Immature natural killer cell (primary cell): ENCODE data around the gene GNAL. TPM values are rescaled to one million over a fixed set of nuclear protein-coding genes. Genes with fewer than 3 reads are reported as not detected.
A peak's percentile ranks its signal among the peaks of the same experiment; 100 is the strongest.

Source experiments
- DNase-seq, 3 donors: peaks; one replicate each; pipeline ENCODE4 v3.0.0; 2022; ENCODE audit warnings: mixed read lengths in 1 of 3
- H3K27ac Mint-ChIP-seq, 6 donors: one replicate each; pipeline ENCODE4 v1.8.0; 2020; ENCODE audit warnings: mixed read lengths in 6 of 6, mild to moderate bottlenecking in 5 of 6, inconsistent platforms in 4 of 6, moderate library complexity in 3 of 6
- H3K27me3 Mint-ChIP-seq, 3 donors: one replicate each; pipeline ENCODE4 v1.8.0; 2020 to 2021; ENCODE audit warnings: low read depth in 3 of 3, mild to moderate bottlenecking in 3 of 3, mixed read lengths in 3 of 3, moderate library complexity in 3 of 3, inconsistent platforms in 1 of 3
- H3K36me3 Mint-ChIP-seq, 3 donors: one replicate each; pipeline ENCODE4 v1.8.0; 2020; ENCODE audit warnings: mixed read lengths in 3 of 3, inconsistent platforms in 2 of 3, mild to moderate bottlenecking in 2 of 3
- H3K4me1 Mint-ChIP-seq, 2 donors: one replicate each; pipeline ENCODE4 v1.8.0; 2020; ENCODE audit warnings: inconsistent platforms in 2 of 2, mild to moderate bottlenecking in 2 of 2, mixed read lengths in 2 of 2, moderate library complexity in 1 of 2
- H3K4me3 Mint-ChIP-seq, 5 donors: one replicate each; pipeline ENCODE4 v1.8.0; 2020; ENCODE audit warnings: mild to moderate bottlenecking in 5 of 5, mixed read lengths in 5 of 5, inconsistent platforms in 3 of 5, moderate library complexity in 3 of 5
- H3K9me3 Mint-ChIP-seq, 6 donors: one replicate each; pipeline ENCODE4 v1.8.0; 2020; ENCODE audit warnings: mild to moderate bottlenecking in 6 of 6, mixed read lengths in 6 of 6, inconsistent platforms in 4 of 6, moderate library complexity in 3 of 6
- polyA plus RNA-seq, 3 donors: library from polyadenylated mRNA; unstranded; fragments of 300-500 nt; fragmentation: Illumina TruSeq; gene quantifications; one replicate each; pipeline ENCODE4 v1.2.3, GENCODE V29; 2021

The GNAL gene
- polyA plus RNA-seq, 3 donors from 2014 or later = 4.1 to 4.9 (median 4.2) TPM

GRCh38 chr18:11750171-11750570 lies 61.1 kb downstream of the GNAL start:
- Mint-ChIP-seq H3K4me1 (peaks cover 5 to 6% of the 10 kb centered on the region in 2 donors), H3K9me3 (no peaks in the 10 kb centered on the region), H3K36me3 (no peaks in the 10 kb centered on the region), H3K4me3 (peak overlapping the region in 4 of 5 donors; percentile 21 to 68 (median 57)), H3K27me3 (peaks cover 9 to 19% (median 9%) of the 10 kb centered on the region in 3 donors), H3K27ac (no peak overlapping the region)
- no peak for DNase-seq

GRCh38 chr18:11750581-11751310 lies 61.7 kb downstream of the GNAL start:
- peak overlapping the region; percentile 58 to 79 (median 66) for H3K4me3 Mint-ChIP-seq
- H3K27me3 Mint-ChIP-seq = peaks cover 9 to 19% (median 9%) of the 10 kb centered on the region in 3 donors
- H3K36me3 Mint-ChIP-seq = no peaks in the 10 kb centered on the region
- peak overlapping the region in 1 of 6 donors; percentile 81 for H3K27ac Mint-ChIP-seq
- peaks cover 5 to 6% of the 10 kb centered on the region in 2 donors for H3K4me1 Mint-ChIP-seq
- H3K9me3 Mint-ChIP-seq = no peaks in the 10 kb centered on the region
- no peak for DNase-seq

- peaks cover 6 to 19% (median 9%) of the 10 kb centered on the region in 3 donors for H3K27me3 Mint-ChIP-seq
- DNase-seq = peak in 1 of 3 donors; percentile 19
- H3K36me3 Mint-ChIP-seq = no peaks in the 10 kb centered on the region
- no peaks in the 10 kb centered on the region for H3K9me3 Mint-ChIP-seq
- peak overlapping the region; percentile 80 to 91 (median 88) for H3K4me3 Mint-ChIP-seq
- H3K27ac Mint-ChIP-seq = peak overlapping the region in 2 of 6 donors; percentile 60 to 94
- H3K4me1 Mint-ChIP-seq = peaks cover 5 to 6% of the 10 kb centered on the region in 2 donors
These were observed 62.5 kb downstream of the GNAL start for GRCh38 chr18:11751341-11752115.

- Mint-ChIP-seq H3K4me1 (peaks cover 5 to 6% of the 10 kb centered on the region in 2 donors), H3K4me3 (peak overlapping the region; percentile 80 to 91 (median 88)), H3K36me3 (no peaks in the 10 kb centered on the region), H3K9me3 (no peaks in the 10 kb centered on the region), H3K27ac (peak overlapping the region; percentile 40 to 94 (median 76)), H3K27me3 (peaks cover 6 to 19% (median 7%) of the 10 kb centered on the region in 3 donors)
- DNase-seq = peak; percentile 13 to 49 (median 28)
These were observed 63.2 kb downstream of the GNAL start for GRCh38 chr18:11752116-11752911.

- Mint-ChIP-seq H3K36me3 (no peaks in the 10 kb centered on the region), H3K9me3 (no peaks in the 10 kb centered on the region), H3K27ac (no peak overlapping the region), H3K4me1 (peaks cover 6% of the 10 kb centered on the region in 2 donors), H3K27me3 (peaks cover 6 to 18% (median 11%) of the 10 kb centered on the region in 3 donors), H3K4me3 (no peak overlapping the region)
- DNase-seq = no peak
These were observed 65.9 kb downstream of the GNAL start for GRCh38 chr18:11754979-11755378.

GRCh38 chr18:11757084-11757590 lies 68.1 kb downstream of the GNAL start:
- H3K4me3 Mint-ChIP-seq = no peak overlapping the region
- H3K27me3 Mint-ChIP-seq = peaks cover 4 to 12% (median 9%) of the 10 kb centered on the region in 3 donors
- H3K36me3 Mint-ChIP-seq = no peaks in the 10 kb centered on the region
- no peak for DNase-seq
- H3K27ac Mint-ChIP-seq = peak overlapping the region in 1 of 6 donors; percentile 45
- no peaks in the 10 kb centered on the region for H3K9me3 Mint-ChIP-seq
- H3K4me1 Mint-ChIP-seq = peaks cover 19 to 20% of the 10 kb centered on the region in 2 donors

GRCh38 chr18:11759456-11759855 lies 70.4 kb downstream of the GNAL start:
- Mint-ChIP-seq H3K4me1 (peaks cover 16 to 17% of the 10 kb centered on the region in 2 donors), H3K36me3 (no peaks in the 10 kb centered on the region), H3K4me3 (no peak overlapping the region), H3K27me3 (peaks cover 0 to 5% (median 4%) of the 10 kb centered on the region in 3 donors), H3K27ac (peak overlapping the region in 1 of 6 donors; percentile 31), H3K9me3 (no peaks in the 10 kb centered on the region)
- DNase-seq = no peak

GRCh38 chr18:11760498-11761167 lies 71.6 kb downstream of the GNAL start:
- Mint-ChIP-seq H3K27ac (peak overlapping the region; percentile 80 to 93 (median 86)), H3K4me1 (peaks cover 16 to 17% of the 10 kb centered on the region in 2 donors), H3K27me3 (peaks cover 0 to 8% (median 6%) of the 10 kb centered on the region in 3 donors), H3K36me3 (no peaks in the 10 kb centered on the region), H3K4me3 (peak overlapping the region in 4 of 5 donors; percentile 17 to 70 (median 48)), H3K9me3 (no peaks in the 10 kb centered on the region)
- peak; percentile 29 to 61 (median 43) for DNase-seq

GRCh38 chr18:11761553-11761952 lies 72.5 kb downstream of the GNAL start:
- Mint-ChIP-seq H3K4me1 (peaks cover 16 to 17% of the 10 kb centered on the region in 2 donors), H3K27ac (peak overlapping the region; percentile 80 to 93 (median 86)), H3K27me3 (peaks cover 0 to 10% (median 6%) of the 10 kb centered on the region in 3 donors), H3K9me3 (no peaks in the 10 kb centered on the region), H3K4me3 (peak overlapping the region in 4 of 5 donors; percentile 16 to 72 (median 53)), H3K36me3 (no peaks in the 10 kb centered on the region)
- DNase-seq = no peak

GRCh38 chr18:11762429-11762828 lies 73.4 kb downstream of the GNAL start:
- no peaks in the 10 kb centered on the region for H3K9me3 Mint-ChIP-seq
- H3K4me3 Mint-ChIP-seq = no peak overlapping the region
- no peak for DNase-seq
- H3K27ac Mint-ChIP-seq = no peak overlapping the region
- peaks cover 16 to 17% of the 10 kb centered on the region in 2 donors for H3K4me1 Mint-ChIP-seq
- H3K36me3 Mint-ChIP-seq = no peaks in the 10 kb centered on the region
- H3K27me3 Mint-ChIP-seq = peaks cover under 1 to 9% (median 6%) of the 10 kb centered on the region in 3 donors

- Mint-ChIP-seq H3K9me3 (no peaks in the 10 kb centered on the region), H3K4me3 (no peak overlapping the region), H3K27me3 (peaks cover 3 to 7% (median 4%) of the 10 kb centered on the region in 3 donors), H3K36me3 (no peaks in the 10 kb centered on the region), H3K27ac (no peak overlapping the region), H3K4me1 (no peaks in the 10 kb centered on the region)
- DNase-seq = no peak
These were observed 78.3 kb downstream of the GNAL start for GRCh38 chr18:11767329-11767728.

GRCh38 chr18:11767935-11768334 lies 78.9 kb downstream of the GNAL start:
- H3K27ac Mint-ChIP-seq = no peak overlapping the region
- H3K9me3 Mint-ChIP-seq = no peaks in the 10 kb centered on the region
- peaks cover 3 to 7% (median 6%) of the 10 kb centered on the region in 3 donors for H3K27me3 Mint-ChIP-seq
- H3K4me1 Mint-ChIP-seq = no peaks in the 10 kb centered on the region
- DNase-seq = no peak
- H3K36me3 Mint-ChIP-seq = no peaks in the 10 kb centered on the region
- H3K4me3 Mint-ChIP-seq = no peak overlapping the region
